ENCODE results near the gene SCAANT1.

SCAANT1 gene

DNA sequence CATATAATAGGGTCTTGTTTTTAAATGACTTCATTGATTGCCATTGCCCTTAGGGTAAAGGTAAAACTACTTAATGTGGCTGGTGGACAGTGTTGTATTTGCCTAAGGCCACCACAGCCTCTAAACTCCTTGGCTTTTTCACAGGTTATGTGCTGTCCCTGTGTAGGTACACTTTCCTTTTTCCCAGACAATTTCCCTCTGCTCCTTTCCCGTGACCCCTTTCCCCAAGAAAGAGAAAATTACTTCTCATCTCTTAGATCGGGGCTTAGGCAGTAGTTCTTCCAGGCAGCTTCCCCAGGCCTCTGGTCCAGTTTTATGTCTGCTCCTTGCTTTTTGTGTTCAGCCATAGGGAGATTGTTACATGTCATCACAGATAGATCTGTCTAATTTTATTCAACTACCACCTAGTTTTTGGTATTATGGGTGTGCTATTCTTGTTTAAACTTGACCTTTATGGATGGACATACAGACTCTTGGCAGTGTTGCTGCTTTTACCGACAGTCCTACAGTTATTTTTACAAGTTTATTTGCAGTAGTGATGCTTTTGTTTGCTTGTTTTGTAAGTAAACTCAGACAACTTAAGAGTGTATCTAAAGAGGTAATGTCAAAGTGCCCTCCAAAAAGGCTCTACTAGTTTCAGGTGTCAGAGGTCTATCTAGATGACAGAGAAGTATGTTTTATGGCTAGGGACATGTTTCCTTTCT, 20.5 kb upstream of the SCAANT1 start:
- Histone ChIP-seq H3K36me3 (ENCODE audit: control insufficient read depth, insufficient read depth, low read length) (no peaks in the 10 kb centered on the region), H3K9me3 (ENCODE audit: control insufficient read depth, insufficient read depth, low read length) (no peaks in the 10 kb centered on the region), H3K27me3 (ENCODE audit: control insufficient read depth, insufficient read depth, low read length) (no peaks in the 10 kb centered on the region), H3K4me3 (ENCODE audit: low read depth, low read length) (no peak overlapping the region), H3K4me1 (ENCODE audit: control insufficient read depth, insufficient read depth, low read length) (peaks cover 34% of the 10 kb centered on the region), H3K27ac (ENCODE audit: low read depth, low read length) (no peak overlapping the region), H3K9ac (ENCODE audit: low read depth, low read length) (no peak overlapping the region)

DNA sequence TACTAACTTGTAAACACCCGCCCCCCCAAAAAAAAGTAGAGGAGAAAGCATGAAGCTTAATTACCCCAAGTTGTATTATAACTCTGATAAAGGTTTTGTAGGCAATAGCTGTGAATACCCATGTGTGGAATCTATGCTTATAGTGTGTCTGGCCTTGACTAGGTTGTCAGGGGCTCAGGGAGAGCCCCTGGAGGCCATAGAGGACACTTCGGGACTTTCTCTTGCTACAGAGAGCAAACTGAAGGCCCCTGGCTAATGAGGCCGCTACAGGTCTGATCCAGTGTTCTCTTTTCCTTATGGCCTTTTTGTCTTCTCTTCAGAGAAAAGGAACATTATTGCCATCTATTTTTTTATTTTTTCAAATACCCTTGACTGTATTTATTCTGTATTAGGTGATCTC, 19.1 kb upstream of the SCAANT1 start:
- Histone ChIP-seq H3K9ac (ENCODE audit: low read depth, low read length) (no peak overlapping the region), H3K27ac (ENCODE audit: low read depth, low read length) (no peak overlapping the region), H3K27me3 (ENCODE audit: control insufficient read depth, insufficient read depth, low read length) (no peaks in the 10 kb centered on the region), H3K36me3 (ENCODE audit: control insufficient read depth, insufficient read depth, low read length) (peaks cover 3% of the 10 kb centered on the region; the same call in 1 of the 2 replicates), H3K4me3 (ENCODE audit: low read depth, low read length) (no peak overlapping the region), H3K4me1 (ENCODE audit: control insufficient read depth, insufficient read depth, low read length) (peaks cover 27% of the 10 kb centered on the region), H3K9me3 (ENCODE audit: control insufficient read depth, insufficient read depth, low read length) (no peaks in the 10 kb centered on the region)

DNA sequence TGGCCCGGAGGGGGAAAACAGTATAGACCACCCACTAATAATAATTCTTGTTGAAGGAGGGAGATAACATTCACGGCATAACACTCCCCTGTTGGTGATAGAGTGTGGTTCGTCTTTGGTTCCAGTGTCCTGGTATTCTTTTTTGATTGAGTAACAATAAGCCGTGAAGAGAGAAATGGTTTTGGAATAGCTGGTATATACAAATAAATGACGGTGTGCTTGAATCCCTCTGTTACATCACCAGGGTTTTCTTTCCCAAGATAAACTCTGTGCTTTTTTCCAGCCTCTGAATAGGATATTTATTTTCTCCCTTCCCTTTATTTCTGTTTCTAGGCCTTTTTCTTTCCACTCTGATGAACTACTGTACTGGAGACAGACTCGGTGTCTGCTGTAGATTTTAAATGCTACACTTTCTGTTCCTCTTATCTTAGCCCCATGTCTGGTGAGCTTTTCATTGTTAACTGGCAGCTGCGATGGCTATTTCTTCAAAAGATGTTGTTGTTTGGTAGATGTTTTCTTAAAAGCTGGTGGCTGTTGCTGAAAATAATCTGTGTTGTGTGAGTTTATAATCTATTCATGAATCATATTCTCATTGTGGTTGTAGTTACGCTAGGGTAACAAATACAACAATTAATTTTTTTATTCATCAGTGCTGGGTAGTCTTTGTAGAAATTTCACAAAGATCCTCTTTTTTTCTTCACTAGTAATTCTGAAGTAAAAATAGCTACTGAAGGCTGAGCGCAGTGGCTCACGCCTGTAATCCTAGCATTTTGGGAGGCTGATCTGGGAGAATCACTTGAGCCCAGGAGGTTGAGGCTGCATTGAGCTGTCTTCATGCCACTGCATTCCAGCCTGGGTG, 15.5 kb upstream of the SCAANT1 start:
- Histone ChIP-seq H3K27me3 (ENCODE audit: control insufficient read depth, insufficient read depth, low read length) (no peaks in the 10 kb centered on the region), H3K4me1 (ENCODE audit: control insufficient read depth, insufficient read depth, low read length) (peaks cover 7% of the 10 kb centered on the region; the same call in 1 of the 2 replicates), H3K4me3 (ENCODE audit: low read depth, low read length) (no peak overlapping the region), H3K9me3 (ENCODE audit: control insufficient read depth, insufficient read depth, low read length) (peaks cover 10% of the 10 kb centered on the region), H3K27ac (ENCODE audit: low read depth, low read length) (no peak overlapping the region), H3K9ac (ENCODE audit: low read depth, low read length) (no peak overlapping the region), H3K36me3 (ENCODE audit: control insufficient read depth, insufficient read depth, low read length) (peaks cover 24% of the 10 kb centered on the region)

DNA sequence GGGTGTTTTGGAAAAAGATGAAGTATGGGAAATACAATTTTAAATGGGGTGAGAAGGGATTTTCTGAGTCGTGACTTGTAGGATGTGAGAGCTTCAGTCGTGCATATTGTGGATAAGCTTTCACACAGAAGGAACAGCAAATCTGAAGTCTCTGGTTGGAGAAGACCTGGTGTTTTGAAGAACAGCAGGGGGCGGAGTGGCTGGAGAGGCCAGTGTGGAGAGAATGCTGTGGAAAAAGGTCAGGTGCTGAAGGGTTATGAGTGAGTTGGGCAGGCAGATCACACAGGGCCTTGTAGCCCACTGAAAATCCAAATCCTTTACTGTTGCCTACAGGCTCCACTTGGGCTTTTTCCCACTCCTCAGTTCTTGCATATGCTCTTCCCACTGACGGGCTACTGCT, 14.1 kb upstream of the SCAANT1 start:
- Histone ChIP-seq H3K27ac (ENCODE audit: low read depth, low read length) (no peak overlapping the region), H3K4me1 (ENCODE audit: control insufficient read depth, insufficient read depth, low read length) (no peaks in the 10 kb centered on the region), H3K36me3 (ENCODE audit: control insufficient read depth, insufficient read depth, low read length) (peaks cover 30% of the 10 kb centered on the region), H3K4me3 (ENCODE audit: low read depth, low read length) (no peak overlapping the region), H3K9me3 (ENCODE audit: control insufficient read depth, insufficient read depth, low read length) (peaks cover 10% of the 10 kb centered on the region), H3K9ac (ENCODE audit: low read depth, low read length) (no peak overlapping the region), H3K27me3 (ENCODE audit: control insufficient read depth, insufficient read depth, low read length) (no peaks in the 10 kb centered on the region)

DNA sequence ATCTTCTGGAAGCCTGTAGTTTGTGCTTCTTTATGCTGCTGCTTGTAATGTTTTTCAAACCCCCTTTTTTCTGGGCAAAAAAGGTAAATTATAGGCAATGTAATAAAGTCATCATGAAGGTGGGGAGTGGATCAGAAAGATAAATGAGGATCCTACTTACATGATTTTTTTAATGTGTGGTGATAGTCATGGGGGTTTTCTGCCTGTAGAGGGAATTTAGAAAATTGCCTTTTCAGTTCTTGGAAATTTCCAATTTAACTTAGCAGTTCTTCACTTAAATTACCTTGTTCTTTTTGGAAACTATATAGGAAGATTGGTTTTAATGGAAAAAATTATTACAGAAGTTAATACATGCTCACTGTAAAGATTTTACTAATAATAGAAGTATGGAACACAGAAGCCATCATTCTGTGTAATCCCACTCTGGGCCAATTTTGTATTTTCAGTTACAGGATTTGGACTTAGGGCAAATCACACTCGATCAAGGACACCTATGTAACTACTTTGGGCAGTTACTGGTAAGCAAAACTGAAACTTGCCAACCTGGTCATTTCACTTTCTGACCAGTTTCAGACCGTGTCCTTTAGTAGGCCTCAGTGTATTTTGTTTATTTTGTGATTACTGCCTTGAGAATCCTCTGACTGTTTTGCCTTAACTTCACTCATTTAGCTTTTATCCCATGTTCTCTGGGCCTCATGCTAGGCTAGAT, 10.5 kb upstream of the SCAANT1 start:
- peaks cover 10% of the 10 kb centered on the region for H3K9me3 ChIP-seq (ENCODE audit: control insufficient read depth, insufficient read depth, low read length)
- H3K4me1 ChIP-seq (ENCODE audit: control insufficient read depth, insufficient read depth, low read length) = no peaks in the 10 kb centered on the region
- no peak overlapping the region for H3K9ac ChIP-seq (ENCODE audit: low read depth, low read length)
- H3K27me3 ChIP-seq (ENCODE audit: control insufficient read depth, insufficient read depth, low read length) = no peaks in the 10 kb centered on the region
- H3K4me3 ChIP-seq (ENCODE audit: low read depth, low read length) = no peak overlapping the region
- peaks cover 42% of the 10 kb centered on the region for H3K36me3 ChIP-seq (ENCODE audit: control insufficient read depth, insufficient read depth, low read length)
- no peak overlapping the region for H3K27ac ChIP-seq (ENCODE audit: low read depth, low read length)

DNA sequence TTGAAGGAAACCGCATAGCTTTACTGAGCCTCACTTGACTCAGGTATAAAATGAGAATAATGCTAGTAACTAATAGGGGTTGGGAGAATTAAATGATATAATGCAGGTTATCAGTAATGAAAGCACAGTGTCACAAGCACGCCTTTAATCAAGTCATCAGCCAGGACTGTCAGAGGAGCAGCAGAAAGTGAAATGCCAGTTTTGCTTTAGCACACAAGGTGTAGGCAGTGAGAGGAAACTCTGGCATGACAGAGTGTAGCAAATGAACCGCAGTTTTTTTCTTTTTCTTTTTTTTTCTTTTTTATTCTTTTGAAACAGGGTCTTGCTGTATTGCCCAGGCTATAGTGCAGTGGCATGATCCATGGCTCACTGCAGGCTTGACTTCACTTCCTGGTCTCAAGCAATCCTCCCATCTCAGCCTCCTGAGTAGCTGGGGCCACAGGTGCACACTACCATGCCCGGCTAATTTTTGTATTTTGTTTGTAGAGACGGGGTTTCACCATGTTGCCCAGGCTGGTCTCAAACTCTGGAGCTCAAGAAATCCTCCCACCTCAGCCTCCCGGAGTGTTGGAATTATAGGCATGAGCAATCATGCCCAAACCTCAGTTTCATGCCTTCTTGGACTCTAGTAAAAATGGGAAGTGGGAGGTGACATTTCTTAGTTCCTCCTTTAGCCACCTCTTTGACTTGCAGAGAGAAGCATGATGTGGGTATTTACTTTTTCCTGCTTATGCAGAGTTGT, 9.7 kb upstream of the SCAANT1 start:
- H3K9me3 ChIP-seq (ENCODE audit: control insufficient read depth, insufficient read depth, low read length) = peaks cover 10% of the 10 kb centered on the region
- H3K36me3 ChIP-seq (ENCODE audit: control insufficient read depth, insufficient read depth, low read length) = peaks cover 46% of the 10 kb centered on the region
- H3K27ac ChIP-seq (ENCODE audit: low read depth, low read length) = no peak overlapping the region
- no peaks in the 10 kb centered on the region for H3K4me1 ChIP-seq (ENCODE audit: control insufficient read depth, insufficient read depth, low read length)
- H3K4me3 ChIP-seq (ENCODE audit: low read depth, low read length) = no peak overlapping the region
- H3K9ac ChIP-seq (ENCODE audit: low read depth, low read length) = no peak overlapping the region
- H3K27me3 ChIP-seq (ENCODE audit: control insufficient read depth, insufficient read depth, low read length) = no peaks in the 10 kb centered on the region

DNA sequence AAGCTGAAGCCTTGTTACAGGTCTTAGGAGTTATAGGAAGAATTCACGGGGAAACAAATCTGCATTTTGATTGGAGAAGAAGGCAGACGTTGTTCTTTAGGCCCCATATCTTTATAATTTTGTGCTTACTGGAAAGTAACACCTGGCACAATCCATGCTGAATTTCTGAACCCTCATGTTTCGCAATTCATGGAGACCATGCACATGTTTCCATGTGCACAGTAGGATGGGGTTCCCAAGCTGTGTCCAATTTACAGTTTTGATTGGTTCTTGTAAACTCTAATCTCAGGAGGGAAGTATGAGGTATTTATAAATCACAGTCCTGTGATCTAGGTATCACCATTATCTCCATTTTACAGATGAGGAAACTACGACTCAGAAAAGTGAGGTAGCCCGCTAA, 7.8 kb upstream of the SCAANT1 start:
- Histone ChIP-seq H3K27me3 (ENCODE audit: control insufficient read depth, insufficient read depth, low read length) (no peaks in the 10 kb centered on the region), H3K9ac (ENCODE audit: low read depth, low read length) (no peak overlapping the region), H3K36me3 (ENCODE audit: control insufficient read depth, insufficient read depth, low read length) (peaks cover 45% of the 10 kb centered on the region), H3K4me1 (ENCODE audit: control insufficient read depth, insufficient read depth, low read length) (no peaks in the 10 kb centered on the region), H3K27ac (ENCODE audit: low read depth, low read length) (no peak overlapping the region), H3K4me3 (ENCODE audit: low read depth, low read length) (no peak overlapping the region), H3K9me3 (ENCODE audit: control insufficient read depth, insufficient read depth, low read length) (peaks cover 3% of the 10 kb centered on the region)

DNA sequence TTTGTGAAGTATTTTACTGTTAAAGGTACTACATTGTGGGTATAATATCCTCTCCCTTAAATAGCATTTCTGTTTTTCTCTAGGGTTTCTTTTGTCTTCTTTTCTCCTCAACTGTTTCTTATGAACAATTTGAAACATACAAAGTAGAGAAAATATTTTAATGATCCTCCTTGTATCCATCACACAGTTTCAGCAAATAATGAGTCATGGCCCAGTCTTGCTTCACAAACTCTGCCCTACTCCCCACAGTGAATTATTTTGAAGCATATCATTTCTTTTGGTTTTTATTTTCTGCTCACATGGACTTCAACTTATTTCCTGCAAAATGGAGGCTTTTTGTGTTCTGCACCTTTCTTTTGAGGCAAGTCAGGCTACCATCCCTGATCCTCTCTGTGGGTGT, 6.1 kb upstream of the SCAANT1 start:
- Histone ChIP-seq H3K4me1 (ENCODE audit: control insufficient read depth, insufficient read depth, low read length) (peaks cover 7% of the 10 kb centered on the region; the same call in 1 of the 2 replicates), H3K27me3 (ENCODE audit: control insufficient read depth, insufficient read depth, low read length) (peaks cover 6% of the 10 kb centered on the region; the same call in 1 of the 2 replicates), H3K36me3 (ENCODE audit: control insufficient read depth, insufficient read depth, low read length) (peaks cover 44% of the 10 kb centered on the region), H3K4me3 (ENCODE audit: low read depth, low read length) (no peak overlapping the region), H3K27ac (ENCODE audit: low read depth, low read length) (no peak overlapping the region), H3K9me3 (ENCODE audit: control insufficient read depth, insufficient read depth, low read length) (no peaks in the 10 kb centered on the region), H3K9ac (ENCODE audit: low read depth, low read length) (no peak overlapping the region)

DNA sequence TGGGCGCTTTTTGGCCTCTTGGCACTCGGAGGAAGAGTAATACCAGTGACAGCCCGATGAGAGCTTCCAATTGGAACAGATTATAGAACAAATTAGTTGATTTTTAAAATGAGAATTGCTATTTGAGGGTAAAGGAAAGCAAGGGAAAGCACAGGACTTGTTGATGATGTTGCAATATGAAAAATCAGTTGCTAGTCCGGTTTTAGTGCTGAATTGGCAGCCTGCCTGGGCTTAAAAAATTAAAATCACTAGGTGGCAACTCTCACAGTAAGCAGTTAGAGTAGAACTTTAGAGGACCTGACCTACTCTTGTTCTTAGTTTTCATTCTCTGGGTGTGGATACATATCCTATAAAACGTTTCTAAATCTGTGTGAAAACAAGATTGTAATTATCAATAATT, 2.1 kb upstream of the SCAANT1 start:
- Histone ChIP-seq H3K9ac (ENCODE audit: low read depth, low read length) (no peak overlapping the region), H3K36me3 (ENCODE audit: control insufficient read depth, insufficient read depth, low read length) (peaks cover 33% of the 10 kb centered on the region), H3K27me3 (ENCODE audit: control insufficient read depth, insufficient read depth, low read length) (peaks cover 6% of the 10 kb centered on the region; the same call in 1 of the 2 replicates), H3K4me1 (ENCODE audit: control insufficient read depth, insufficient read depth, low read length) (peaks cover 23% of the 10 kb centered on the region; the same call in 1 of the 2 replicates), H3K9me3 (ENCODE audit: control insufficient read depth, insufficient read depth, low read length) (no peaks in the 10 kb centered on the region), H3K4me3 (ENCODE audit: low read depth, low read length) (no peak overlapping the region), H3K27ac (ENCODE audit: low read depth, low read length) (no peak overlapping the region)

DNA sequence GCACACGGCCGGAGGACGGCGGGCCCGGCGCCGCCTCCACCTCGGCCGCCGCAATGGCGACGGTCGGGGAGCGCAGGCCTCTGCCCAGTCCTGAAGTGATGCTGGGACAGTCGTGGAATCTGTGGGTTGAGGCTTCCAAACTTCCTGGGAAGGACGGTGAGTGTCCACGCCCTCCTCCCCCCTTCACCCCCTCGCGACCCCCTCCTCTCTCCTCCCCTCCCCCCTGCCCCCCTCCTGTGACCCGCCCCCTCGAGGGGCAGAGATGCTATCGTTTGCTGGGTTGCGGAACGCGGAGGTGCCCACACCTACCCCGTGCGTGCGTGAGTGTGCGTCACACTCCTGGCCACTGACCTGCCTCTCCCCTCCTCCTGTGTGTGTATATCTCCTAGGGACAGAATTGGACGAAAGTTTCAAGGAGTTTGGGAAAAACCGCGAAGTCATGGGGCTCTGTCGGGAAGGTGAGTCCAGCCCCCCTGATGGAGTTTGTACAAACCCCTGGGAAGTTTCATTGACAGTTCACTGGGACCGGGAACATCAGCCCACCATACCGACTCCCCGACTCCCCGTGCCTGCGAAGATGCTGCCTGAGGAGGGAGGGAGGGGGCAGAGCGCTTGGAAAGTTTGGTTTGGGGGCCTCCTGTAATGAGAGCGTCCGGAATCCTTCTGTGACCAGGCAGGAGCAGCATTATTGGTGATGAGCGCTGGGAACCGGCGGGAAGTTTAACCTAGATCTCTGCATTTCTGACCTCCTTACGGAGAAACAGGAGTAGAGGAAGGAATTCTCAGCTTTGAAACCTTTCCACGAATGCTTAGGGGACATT, 795 bp upstream of the SCAANT1 start:
- Histone ChIP-seq H3K27ac (ENCODE audit: low read depth, low read length) (peak overlapping the region; percentile 89), H3K4me3 (ENCODE audit: low read depth, low read length) (peak overlapping the region; percentile 71)

More for the DNA sequence above, 795 bp upstream of the SCAANT1 start:
- Histone ChIP-seq H3K9ac (ENCODE audit: low read depth, low read length) (peak overlapping the region; percentile 76; the same call in 1 of the 2 replicates), H3K27me3 (ENCODE audit: control insufficient read depth, insufficient read depth, low read length) (peaks cover 6% of the 10 kb centered on the region; the same call in 1 of the 2 replicates), H3K4me1 (ENCODE audit: control insufficient read depth, insufficient read depth, low read length) (peaks cover 23% of the 10 kb centered on the region; the same call in 1 of the 2 replicates), H3K9me3 (ENCODE audit: control insufficient read depth, insufficient read depth, low read length) (no peaks in the 10 kb centered on the region), H3K36me3 (ENCODE audit: control insufficient read depth, insufficient read depth, low read length) (peaks cover 24% of the 10 kb centered on the region)

All from HUES48 (cell line).